DND-41 (cell line): ENCODE measurements around the gene DPYSL4.
"Not testable (repeated sequence)": the region's sequence is repeated elsewhere in the genome, so short reads cannot be mapped to it uniquely, and the experiment has no call there.

Experiments
- EZH2 ChIP-seq: IDR thresholded peaks from 3 replicates; pipeline ENCODE4 v1.6.1; 2012; ENCODE audit warnings: borderline replicate concordance, low read depth, mild to moderate bottlenecking, moderate library complexity, low read length, inconsistent platforms; ENCODE audit not compliant: severe bottlenecking
- TF ChIP-seq, protein P1 (sequence below): IDR thresholded peaks from 2 replicates; pipeline ENCODE4 v1.5.1; 2012; ENCODE audit warnings: borderline replicate concordance, low read length, moderate library complexity, mild to moderate bottlenecking; ENCODE audit not compliant: poor library complexity, severe bottlenecking; ENCODE audit errors: extremely low read depth

DNA sequence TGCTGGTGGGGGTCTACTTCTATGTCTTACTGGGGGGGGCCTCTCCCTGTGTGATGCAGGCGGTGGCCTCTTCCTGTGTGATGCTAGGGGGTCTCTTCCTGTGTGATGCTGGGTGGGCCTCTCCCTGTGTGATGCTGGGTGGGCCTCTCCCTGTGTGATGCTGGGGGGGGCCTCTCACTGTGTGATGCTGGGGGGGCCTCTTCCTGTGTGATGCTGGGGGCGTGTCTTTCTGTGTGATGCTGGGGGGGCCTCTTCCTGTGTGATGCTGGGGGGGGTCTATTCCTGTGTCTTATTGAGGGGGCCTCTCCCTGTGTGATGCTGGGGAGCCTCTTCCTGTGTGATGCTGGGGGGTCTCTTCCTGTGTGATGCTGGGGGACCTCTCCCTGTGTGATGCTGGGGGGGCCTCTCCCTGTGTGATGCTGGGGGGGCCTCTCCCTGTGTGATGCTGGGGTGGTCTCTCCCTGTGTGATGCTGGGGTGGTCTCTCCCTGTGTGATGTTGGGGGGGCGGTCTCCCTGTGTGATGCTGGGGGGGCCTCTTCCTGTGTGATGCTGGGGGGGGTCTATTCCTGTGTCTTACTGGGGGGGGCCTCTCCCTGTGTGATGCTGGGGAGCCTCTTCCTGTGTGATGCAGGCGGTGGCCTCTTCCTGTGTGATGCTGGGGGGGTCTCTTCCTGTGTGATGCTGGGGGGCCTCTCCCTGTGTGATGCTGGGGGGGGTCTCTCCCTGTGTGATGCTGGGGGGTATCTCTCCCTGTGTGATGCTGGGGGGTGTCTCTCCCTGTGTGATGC lies 25.7 kb upstream of the DPYSL4 start:
- TF ChIP-seq EZH2: not testable (repeated sequence)
- TF ChIP-seq, protein P1, sequence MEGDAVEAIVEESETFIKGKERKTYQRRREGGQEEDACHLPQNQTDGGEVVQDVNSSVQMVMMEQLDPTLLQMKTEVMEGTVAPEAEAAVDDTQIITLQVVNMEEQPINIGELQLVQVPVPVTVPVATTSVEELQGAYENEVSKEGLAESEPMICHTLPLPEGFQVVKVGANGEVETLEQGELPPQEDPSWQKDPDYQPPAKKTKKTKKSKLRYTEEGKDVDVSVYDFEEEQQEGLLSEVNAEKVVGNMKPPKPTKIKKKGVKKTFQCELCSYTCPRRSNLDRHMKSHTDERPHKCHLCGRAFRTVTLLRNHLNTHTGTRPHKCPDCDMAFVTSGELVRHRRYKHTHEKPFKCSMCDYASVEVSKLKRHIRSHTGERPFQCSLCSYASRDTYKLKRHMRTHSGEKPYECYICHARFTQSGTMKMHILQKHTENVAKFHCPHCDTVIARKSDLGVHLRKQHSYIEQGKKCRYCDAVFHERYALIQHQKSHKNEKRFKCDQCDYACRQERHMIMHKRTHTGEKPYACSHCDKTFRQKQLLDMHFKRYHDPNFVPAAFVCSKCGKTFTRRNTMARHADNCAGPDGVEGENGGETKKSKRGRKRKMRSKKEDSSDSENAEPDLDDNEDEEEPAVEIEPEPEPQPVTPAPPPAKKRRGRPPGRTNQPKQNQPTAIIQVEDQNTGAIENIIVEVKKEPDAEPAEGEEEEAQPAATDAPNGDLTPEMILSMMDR: not testable (repeated sequence)
